HEK293 (cell line): ENCODE data around the gene AKNA.

Experiments
- BCL11A ChIP-seq: fragments of 450-650 bp; formaldehyde crosslinking; IDR thresholded peaks from 2 replicates; pipeline ENCODE4 v1.5.1; 2016; ENCODE audit warnings: low read depth, missing biosample characterization, missing genetic modification characterization
- CTCF ChIP-seq: fragments of 450-650 bp; formaldehyde crosslinking; IDR thresholded peaks from 2 replicates; pipeline ENCODE4 v1.5.1; 2016; ENCODE audit warnings: missing biosample characterization, missing genetic modification characterization
- ELK4 ChIP-seq: IDR thresholded peaks from 2 replicates; pipeline ENCODE4 v1.6.1; 2011; ENCODE audit warnings: mild to moderate bottlenecking, low read depth, low read length, borderline replicate concordance
- PRDM4 ChIP-seq: fragments of 450-650 bp; formaldehyde crosslinking; IDR thresholded peaks from 2 replicates; pipeline ENCODE4 v1.5.1; 2017; ENCODE audit warnings: missing biosample characterization, missing genetic modification characterization
- REST ChIP-seq: fragments of 450-650 bp; formaldehyde crosslinking; IDR thresholded peaks from 2 replicates; pipeline ENCODE4 v1.5.1; 2016; ENCODE audit warnings: missing biosample characterization, missing genetic modification characterization
- SALL2 ChIP-seq: fragments of 450-650 bp; formaldehyde crosslinking; IDR thresholded peaks from 2 replicates; pipeline ENCODE4 v1.5.0; 2017; ENCODE audit warnings: missing biosample characterization, mild to moderate bottlenecking, missing genetic modification characterization, borderline replicate concordance
- YY1 ChIP-seq: fragments of 450-650 bp; formaldehyde crosslinking; IDR thresholded peaks from 2 replicates; pipeline ENCODE4 v1.5.1; 2018; ENCODE audit warnings: missing biosample characterization, missing genetic modification characterization
- YY2 ChIP-seq: fragments of 450-650 bp; formaldehyde crosslinking; IDR thresholded peaks from 2 replicates; pipeline ENCODE4 v1.5.1; 2016; ENCODE audit warnings: missing biosample characterization, missing genetic modification characterization
- ZBTB10 ChIP-seq: fragments of 450-650 bp; formaldehyde crosslinking; IDR thresholded peaks from 2 replicates; pipeline ENCODE4 v1.5.1; 2016; ENCODE audit warnings: missing biosample characterization, missing genetic modification characterization
- ZNF362 ChIP-seq: fragments of 450-650 bp; formaldehyde crosslinking; IDR thresholded peaks from 2 replicates; pipeline ENCODE4 v1.5.1; 2016; ENCODE audit warnings: missing biosample characterization, missing genetic modification characterization
- ZNF561 ChIP-seq: fragments of 450-650 bp; IDR thresholded peaks from 2 replicates; pipeline ENCODE4 v1.5.1; 2018; ENCODE audit warnings: missing biosample characterization, missing genetic modification characterization, borderline replicate concordance
- ZNF626 ChIP-seq: fragments of 450-650 bp; sonication (Bioruptor Pico); formaldehyde crosslinking; IDR thresholded peaks from 2 replicates; pipeline ENCODE4 v1.5.1; 2018; ENCODE audit warnings: missing biosample characterization, missing genetic modification characterization, inconsistent platforms
- ZNF692 ChIP-seq: fragments of 450-650 bp; formaldehyde crosslinking; IDR thresholded peaks from 2 replicates; pipeline ENCODE4 v1.5.1; 2016; ENCODE audit warnings: missing biosample characterization, missing genetic modification characterization
- ZXDB ChIP-seq: fragments of 450-650 bp; formaldehyde crosslinking; IDR thresholded peaks from 2 replicates; pipeline ENCODE4 v1.5.1; 2016; ENCODE audit warnings: missing biosample characterization, missing genetic modification characterization

GRCh38 chr9:114374936-114375335 lies 12.8 kb downstream of the AKNA start:
- TF ChIP-seq ZNF626 (no peak), ZXDB (no peak), CTCF (tag by site-specific recombination) (no peak), REST (tag by site-specific recombination) (no peak), YY1 (tag by site-specific recombination) (no peak), ZBTB10 (tag by site-specific recombination) (no peak), ZNF561 (no peak), ZNF362 (tag by site-specific recombination) (no peak), BCL11A (tag by site-specific recombination) (no peak), ZNF692 (tag by site-specific recombination) (no peak), ELK4 (no peak), YY2 (no peak), SALL2 (tag by site-specific recombination) (no peak), PRDM4 (tag by site-specific recombination) (no peak)
